HepG2 (cell line): ENCODE measurements around the gene GP1BA. TPM values are rescaled to one million over a fixed set of nuclear protein-coding genes. Genes with fewer than 3 reads are reported as not detected.

Experiments used
- ATAC-seq: fragments of 200-7000 bp; cut with Tn5 transposase; 3 replicates; pipeline ENCODE4 v1.9.1; 2020; ENCODE audit warnings: mild to moderate bottlenecking, moderate library complexity
- BruUV-seq: library from RNA; stranded (reverse); fragments of 400-500 nt; replicated peaks from 2 replicates; lab custom pipeline; 2021; lab: Mats Ljungman, UMichigan
- CTCF ChIA-PET: fragments of 300-600 bp; formaldehyde crosslinking; extraction: SDS; loops from one replicate; lab custom pipeline; 2021; ENCODE audit warnings: low total read pairs, inconsistent platforms, low intra/inter-chr PET ratio; lab: Yijun Ruan, JAX
- POLR2A ChIA-PET: fragments of 350-600 bp; sonication (Branson Sonifier 250); formaldehyde crosslinking; loops from one replicate; lab custom pipeline; 2020; ENCODE audit warnings: antibody characterized with exemption, inconsistent platforms; lab: Yijun Ruan, JAX
- DNase-seq: peaks from one replicate; pipeline ENCODE4 v3.0.0-alpha.2; 2015; ENCODE audit warnings: low spot score
- FAIRE-seq: peaks from 3 replicates; lab custom pipeline; 2011; peaks lifted over from hg19 to GRCh38; lab: Jason Lieb, UNC
- H2AFZ ChIP-seq: one replicate; pipeline ENCODE4 v1.6.1; 2011; ENCODE audit warnings: low read length, inconsistent platforms
- H3K27ac ChIP-seq: fragments of 300-600 bp; 3 replicates; pipeline ENCODE4 v1.8.0; 2011; ENCODE audit warnings: mixed run types, mild to moderate bottlenecking, mixed read lengths, low read length, inconsistent platforms; ENCODE audit not compliant: insufficient read depth; ENCODE audit errors: extremely low read length
- H3K27me3 ChIP-seq, 2 experiments: fragments of 200-600 bp in 1 of 2; 2 replicates in 1 of 2; 3 replicates in 1 of 2; pipeline versions ENCODE4 v1.6.0 to v1.8.0; 2011; ENCODE audit warnings: low read length in 2 of 2, mild to moderate bottlenecking in 2 of 2, moderate library complexity in 2 of 2, inconsistent platforms in 1 of 2; ENCODE audit not compliant: insufficient read depth in 2 of 2, control insufficient read depth in 1 of 2
- H3K36me3 ChIP-seq, 2 experiments: fragments of 200-600 bp in 1 of 2; replicated peaks in 1 of 2; 2 replicates in 1 of 2; 3 replicates in 1 of 2; pipeline versions ENCODE4 v1.5.1 to v1.8.0; 2011; ENCODE audit warnings: low read length in 2 of 2, inconsistent platforms in 1 of 2; ENCODE audit not compliant: insufficient read depth in 2 of 2, control insufficient read depth in 1 of 2
- H3K4me1 ChIP-seq: 2 replicates; pipeline ENCODE4 v1.5.1; 2012; ENCODE audit warnings: low read length, inconsistent platforms; ENCODE audit not compliant: insufficient read depth
- H3K4me2 ChIP-seq: 2 replicates; pipeline ENCODE4 v1.6.0; 2011; ENCODE audit warnings: low read depth, low read length, inconsistent platforms
- H3K4me3 ChIP-seq, 3 experiments: fragments of 200-600 bp in 1 of 3; sonication (generic), shearing (Covaris generic) in 1 of 3; replicated peaks in 1 of 3; 2 replicates each; pipeline ENCODE4 v1.5.1; 2011 to 2016; ENCODE audit warnings: low read length in 3 of 3, inconsistent platforms in 2 of 3, low read depth in 2 of 3, mild to moderate bottlenecking in 2 of 3, control low read depth in 1 of 3, mixed read lengths in 1 of 3; ENCODE audit not compliant: insufficient read depth in 1 of 3
- H3K79me2 ChIP-seq: one replicate; pipeline ENCODE4 v1.6.1; 2011; ENCODE audit warnings: low read length, inconsistent platforms; ENCODE audit not compliant: insufficient read depth
- H3K9ac ChIP-seq: 2 replicates; pipeline ENCODE4 v1.6.0; 2011; ENCODE audit warnings: mild to moderate bottlenecking, low read depth, low read length, inconsistent platforms; ENCODE audit not compliant: insufficient read depth
- H3K9me3 ChIP-seq: 2 replicates; pipeline ENCODE4 v1.5.1; 2012; ENCODE audit warnings: mild to moderate bottlenecking, low read length
- H4K20me1 ChIP-seq: 2 replicates; pipeline ENCODE4 v1.6.0; 2011; ENCODE audit warnings: inconsistent platforms, mild to moderate bottlenecking, low read length, moderate library complexity; ENCODE audit not compliant: insufficient read depth
- CCAR2 ChIP-seq: fragments of 200-400 bp; formaldehyde crosslinking; optimal IDR thresholded peaks from 2 replicates; pipeline ENCODE3; 2018; ENCODE audit warnings: low read depth, mild to moderate bottlenecking, low read length, moderate library complexity
- SPEN ChIP-seq: sonication (generic); formaldehyde crosslinking; IDR thresholded peaks from 2 replicates; pipeline ENCODE4 v1.5.1; 2020; ENCODE audit warnings: low read depth, mild to moderate bottlenecking, missing genetic modification reagents
- XBP1 ChIP-seq: sonication (generic); formaldehyde crosslinking; IDR thresholded peaks from 2 replicates; pipeline ENCODE4 v1.5.0; 2020; ENCODE audit warnings: missing genetic modification reagents
- ZBTB3 ChIP-seq: sonication (generic); formaldehyde crosslinking; IDR thresholded peaks from 2 replicates; pipeline ENCODE4 v1.4.0; 2020; ENCODE audit warnings: low read depth, mild to moderate bottlenecking, moderate library complexity, missing genetic modification reagents, borderline replicate concordance
- ZNF431 ChIP-seq: sonication (generic); formaldehyde crosslinking; IDR thresholded peaks from 2 replicates; pipeline ENCODE4 v1.9.0; 2022; ENCODE audit warnings: missing genetic modification reagents, low read depth, mild to moderate bottlenecking, borderline replicate concordance
- WGBS: methylation state at CpG from one replicate; pipeline ENCODE4 v1.1.6; 2017; ENCODE audit warnings: low lambda C conversion rate; 5-methylcytosine and 5-hydroxymethylcytosine counted together
- in situ Hi-C: cut with HindIII; loops from 2 replicates; pipeline ENCODE4 v1.10.0; 2017; ENCODE audit warnings: low pct_unique_long_range_greater_than_20kb; ENCODE audit not compliant: extremely low pct_ligation_motif_present
- intact Hi-C: fragments of 100-400 bp; cut with micrococcal nuclease; formaldehyde crosslinking; loops from one replicate; pipeline ENCODE4 v1.10.0; 2022; ENCODE audit not compliant: unreplicated experiment
- polyA plus RNA-seq, 8 experiments: library from polyadenylated mRNA; depleted of rRNA in 3 of 8; stranded (reverse) in 7 of 8; unstranded in 1 of 8; fragments of >200 nt; fragmentation: Illumina TruSeq in 4 of 8; extraction: Trizol in 4 of 8; gene quantifications; 2 replicates each; pipeline versions ENCODE4 v1.2.1 to v1.2.3, GENCODE V29; 2011 to 2016; ENCODE audit warnings: low read depth in 4 of 8, missing spikeins in 1 of 8, mixed read lengths in 1 of 8; ENCODE audit not compliant: insufficient read depth in 1 of 8
- total RNA-seq, 5 experiments: library from RNA; depleted of rRNA; stranded (reverse); fragments of >200 nt; fragmentation: Illumina TruSeq; extraction: Trizol; gene quantifications; 2 replicates each; pipeline ENCODE4 v1.2.3, GENCODE V29; 2016; ENCODE audit warnings: low read depth in 1 of 5

The GP1BA gene
- total and polyA plus RNA-seq, 2 of the 13 experiments (the other 11 are each of a cell fraction or from before 2014, with no cell fraction given) = not detected

- Histone ChIP-seq H4K20me1 (no peaks in the 10 kb centered on the region), H3K4me3 (no peak overlapping the region), H3K9me3 (no peaks in the 10 kb centered on the region), H2AFZ (no peak overlapping the region), H3K4me1 (no peaks in the 10 kb centered on the region), H3K79me2 (no peaks in the 10 kb centered on the region), H3K36me3 (peaks cover 29 to 54% of the 10 kb centered on the region in 2 experiments; a peak in 4 of 5 replicates), H3K9ac (no peak overlapping the region), H3K27me3 (no peaks in the 10 kb centered on the region), H3K4me2 (no peak overlapping the region), H3K27ac (no peak overlapping the region)
- ATAC-seq (no peak; the same call in 2 of the 3 replicates), DNase-seq (no peak), FAIRE-seq (no peak)
- WGBS = 98% methylated on average over 23 of the region's 27 CpGs
- TF ChIP-seq XBP1 (CRISPR knock-in tag) = no peak
- TF ChIP-seq CCAR2 = no peak
- no peak for TF ChIP-seq SPEN
- TF ChIP-seq ZNF431 (CRISPR knock-in tag) = no peak
- CTCF ChIA-PET = no interaction called here
- POLR2A ChIA-PET = no interaction called here
- BruUV-seq = no TSS peak
- intact Hi-C loops = no loop called here
- in situ Hi-C loops = loop anchor here (10.0 kb wide), 1 partner anchor 342 kb away; the partner anchor contains the start of gene MYBBP1A
Observed at GRCh38 chr17:4896332-4897197, 35.5 kb upstream of the GP1BA start.

- Histone ChIP-seq H3K27me3 (no peaks in the 10 kb centered on the region), H3K36me3 (peaks cover 26 to 50% of the 10 kb centered on the region in 2 experiments; a peak in 4 of 5 replicates), H3K4me2 (no peak overlapping the region), H3K79me2 (no peaks in the 10 kb centered on the region), H3K27ac (no peak overlapping the region), H4K20me1 (no peaks in the 10 kb centered on the region), H2AFZ (no peak overlapping the region), H3K4me3 (no peak overlapping the region), H3K4me1 (no peaks in the 10 kb centered on the region), H3K9me3 (no peaks in the 10 kb centered on the region), H3K9ac (no peak overlapping the region)
- ChIA-PET CTCF (no interaction called here), POLR2A (no interaction called here)
- TF ChIP-seq ZBTB3 (CRISPR knock-in tag) = no peak
- intact Hi-C loops = no loop called here
- FAIRE-seq (no peak), DNase-seq (no peak), ATAC-seq (no peak)
- WGBS = 94% methylated on average over 10 of the region's 10 CpGs
- in situ Hi-C loops = loop anchor here (10.0 kb wide), 1 partner anchor 342 kb away; the partner anchor contains the start of gene MYBBP1A
- BruUV-seq = no TSS peak
Observed at GRCh38 chr17:4897198-4897687, 34.8 kb upstream of the GP1BA start.
